Right lobe of liver (tissue), 6 donors: Measurements from ENCODE around the gene DNAAF2. TPM values are rescaled to one million over a fixed set of nuclear protein-coding genes. Genes with fewer than 3 reads are reported as not detected.

ENCODE experiments used
- ATAC-seq, 4 donors: fragments of 200-7000 bp; cut with Tn5 transposase; one replicate each; pipeline ENCODE4 v1.9.1; 2020; ENCODE audit warnings: mild to moderate bottlenecking in 4 of 4, moderate library complexity in 4 of 4
- DNase-seq, 3 donors: peaks; one replicate each; pipeline ENCODE4 v3.0.0-alpha.2; 2020
- H3K27ac ChIP-seq, 3 donors: fragments of 200-600 bp; one replicate each; pipeline ENCODE4 v1.8.0; 2022
- H3K27me3 ChIP-seq, 2 donors: fragments of 200-600 bp; one replicate each; pipeline ENCODE4 v1.8.0; 2022
- H3K36me3 ChIP-seq, 4 donors: fragments of 200-600 bp; sonication (generic) in 1 of 4; one replicate each; pipeline versions ENCODE4 v1.5.1 to v1.8.0; 2017 to 2022; ENCODE audit warnings: control low read depth in 1 of 4
- H3K4me1 ChIP-seq, 4 donors: fragments of 200-600 bp; sonication (generic) in 1 of 4; one replicate each; pipeline versions ENCODE4 v1.5.1 to v1.8.0; 2017 to 2022; ENCODE audit warnings: control low read depth in 1 of 4
- H3K4me3 ChIP-seq, 3 donors: fragments of 200-600 bp; one replicate each; pipeline ENCODE4 v1.8.0; 2022
- H3K9me3 ChIP-seq, 4 donors: fragments of 200-600 bp; sonication (generic) in 1 of 4; one replicate each; pipeline versions ENCODE4 v1.5.1 to v1.8.0; 2017 to 2022; ENCODE audit warnings: control low read depth in 1 of 4
- POLR2A ChIP-seq: fragments of 450-650 bp; IDR thresholded peaks from one replicate; pipeline ENCODE4 v1.6.1; 2017; ENCODE audit warnings: antibody characterized with exemption, mild to moderate bottlenecking
- WGBS: methylation state at CpG from one replicate; pipeline ENCODE4 v1.1.6; 2018; ENCODE audit warnings: low coverage, low lambda C conversion rate; ENCODE audit not compliant: insufficient coverage; ENCODE audit errors: missing lambda C conversion rate; 5-methylcytosine and 5-hydroxymethylcytosine counted together
- intact Hi-C, 2 donors: fragments of 100-400 bp; cut with DNase I; formaldehyde crosslinking; loops; one replicate each; pipeline versions ENCODE4 v1.11.2 to v1.14.1; 2022
- total RNA-seq, 6 experiments: library from RNA; depleted of rRNA in 2 of 6; stranded (reverse); fragments of >200 nt in 2 of 6; fragmentation: NEBNext Ultra II Directional in 3 of 6; extraction: Animal tissue kit (Norgen Biotek cat#: 25700) in 3 of 6; gene quantifications; one replicate each; pipeline versions ENCODE4 v1.1.0 to v1.2.4, GENCODE V29; 2016 to 2023
- TF ChIP-seq, protein P1 (sequence below), 4 donors: fragments of 200-600 bp in 3 of 4; fragments of 450-650 bp in 1 of 4; IDR thresholded peaks; one replicate each; pipeline versions ENCODE4 v1.5.1 to v1.8.0; 2016 to 2022; ENCODE audit warnings: antibody characterized with exemption in 4 of 4, mild to moderate bottlenecking in 2 of 4
- donor health status: DM: no; HTN: yes; CAD: no.
- donor health status: DM: no; HTN: no; CAD: no.
- donor health status: DM: no; HTN: no; CAD: no.
- donor health status: DM: no; HTN: yes; CAD: no.
- donor health status: DM: no; HTN: yes; CAD: no.

Gene DNAAF2
- total RNA-seq, 6 experiments from 2014 or later = 2.6 to 9.7 (median 6.0) TPM

DNA sequence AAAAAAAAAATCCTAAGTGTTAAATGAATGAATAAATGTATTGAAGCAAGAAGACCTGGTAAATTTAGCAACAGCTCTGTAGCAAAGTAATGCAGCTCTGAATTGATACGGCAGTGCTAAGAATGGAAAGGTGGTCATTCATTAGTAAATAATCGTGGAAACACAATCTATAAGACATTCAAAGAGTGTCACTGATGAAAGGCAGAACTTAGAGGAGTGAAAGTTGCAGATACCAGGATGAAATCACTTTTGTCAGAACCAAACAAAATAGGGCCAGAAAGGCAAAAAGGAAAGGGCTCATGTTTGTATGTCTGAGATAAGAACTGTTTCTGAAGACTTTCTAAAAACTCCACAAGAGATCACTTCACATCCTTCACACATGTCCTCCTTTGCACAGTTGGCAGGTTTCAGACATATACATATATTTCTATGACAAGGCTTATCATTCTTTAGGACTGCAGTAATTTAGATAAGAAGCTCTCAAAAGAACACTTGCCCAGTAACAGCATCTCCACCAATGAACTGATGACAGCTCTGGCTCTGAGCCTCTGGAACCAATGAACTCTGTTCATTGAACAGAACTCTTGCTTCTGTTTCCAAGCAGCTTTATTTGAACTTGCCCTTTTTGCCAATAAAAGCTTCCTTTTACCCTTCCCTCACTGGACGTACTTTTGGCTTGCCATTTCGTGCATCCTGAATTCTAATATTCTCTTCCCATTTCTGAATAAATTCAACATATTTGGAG, 40.5 kb downstream of the DNAAF2 start:
- H3K4me1 ChIP-seq = peaks cover 0 to 24% (median 7%) of the 10 kb centered on the region in 4 donors
- no peaks in the 10 kb centered on the region for H3K36me3 ChIP-seq
- no peaks in the 10 kb centered on the region for H3K27me3 ChIP-seq
- intact Hi-C loops = no loop called here
- 7% methylated on average over 4 of the region's 4 CpGs for WGBS
- H3K4me3 ChIP-seq = no peak overlapping the region
- H3K9me3 ChIP-seq = no peaks in the 10 kb centered on the region
- DNase-seq = peak in 1 of 3 donors; percentile 70
- no peak for TF ChIP-seq POLR2A
- TF ChIP-seq, protein P1, sequence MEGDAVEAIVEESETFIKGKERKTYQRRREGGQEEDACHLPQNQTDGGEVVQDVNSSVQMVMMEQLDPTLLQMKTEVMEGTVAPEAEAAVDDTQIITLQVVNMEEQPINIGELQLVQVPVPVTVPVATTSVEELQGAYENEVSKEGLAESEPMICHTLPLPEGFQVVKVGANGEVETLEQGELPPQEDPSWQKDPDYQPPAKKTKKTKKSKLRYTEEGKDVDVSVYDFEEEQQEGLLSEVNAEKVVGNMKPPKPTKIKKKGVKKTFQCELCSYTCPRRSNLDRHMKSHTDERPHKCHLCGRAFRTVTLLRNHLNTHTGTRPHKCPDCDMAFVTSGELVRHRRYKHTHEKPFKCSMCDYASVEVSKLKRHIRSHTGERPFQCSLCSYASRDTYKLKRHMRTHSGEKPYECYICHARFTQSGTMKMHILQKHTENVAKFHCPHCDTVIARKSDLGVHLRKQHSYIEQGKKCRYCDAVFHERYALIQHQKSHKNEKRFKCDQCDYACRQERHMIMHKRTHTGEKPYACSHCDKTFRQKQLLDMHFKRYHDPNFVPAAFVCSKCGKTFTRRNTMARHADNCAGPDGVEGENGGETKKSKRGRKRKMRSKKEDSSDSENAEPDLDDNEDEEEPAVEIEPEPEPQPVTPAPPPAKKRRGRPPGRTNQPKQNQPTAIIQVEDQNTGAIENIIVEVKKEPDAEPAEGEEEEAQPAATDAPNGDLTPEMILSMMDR (IDR thresholded peaks at IDR 0.05) = no peak
- ATAC-seq = peak; percentile 28 to 57 (median 48)
- H3K27ac ChIP-seq = peak overlapping the region in 2 of 3 donors; percentile 1 to 95

DNA sequence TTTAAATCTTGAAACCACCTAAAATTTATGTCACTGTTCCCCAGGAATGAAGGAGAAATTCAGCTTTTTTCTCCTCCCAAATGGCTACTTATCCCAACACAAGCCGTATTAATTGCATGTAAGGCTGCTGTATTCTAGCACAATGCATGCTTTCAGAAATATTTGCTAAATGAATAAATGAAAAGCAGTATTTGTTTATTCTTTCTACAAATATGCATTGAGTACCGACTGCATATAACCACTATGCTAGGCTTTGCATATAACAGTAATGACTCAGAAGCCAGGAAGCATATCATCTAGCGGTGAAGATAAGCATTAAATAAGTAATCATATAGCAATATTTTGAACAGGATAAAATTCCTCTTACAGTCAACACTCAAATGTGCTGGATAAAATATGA, 42.0 kb downstream of the DNAAF2 start:
- H3K36me3 ChIP-seq = no peaks in the 10 kb centered on the region
- peaks cover 0 to 24% (median 7%) of the 10 kb centered on the region in 4 donors for H3K4me1 ChIP-seq
- intact Hi-C loops = no loop called here
- no peak for ATAC-seq
- no peaks in the 10 kb centered on the region for H3K9me3 ChIP-seq
- no peak overlapping the region for H3K27ac ChIP-seq
- 77% methylated on average over 3 of the region's 3 CpGs for WGBS
- TF ChIP-seq, protein P1 (IDR thresholded peaks at IDR 0.05) = no peak
- TF ChIP-seq POLR2A = no peak
- no peak overlapping the region for H3K4me3 ChIP-seq
- no peak for DNase-seq
- H3K27me3 ChIP-seq = no peaks in the 10 kb centered on the region

DNA sequence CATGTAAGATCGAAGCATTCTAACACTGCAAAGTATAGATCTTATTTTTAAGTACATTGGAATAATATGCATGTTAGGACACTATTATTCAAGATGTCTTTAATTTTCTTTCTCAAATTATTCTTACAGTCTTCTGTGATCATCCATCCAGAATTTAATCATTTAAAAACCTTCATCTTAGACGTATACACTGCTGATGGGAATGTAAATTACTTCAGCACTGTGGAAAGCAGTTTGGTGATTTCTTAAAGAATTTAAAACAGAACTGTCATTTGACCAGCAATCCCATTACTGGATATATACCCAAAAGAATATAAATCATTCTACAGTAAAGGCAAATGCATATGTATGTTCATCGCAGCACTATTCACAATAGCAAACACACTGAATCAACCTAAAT, 45.7 kb downstream of the DNAAF2 start:
- no peak for TF ChIP-seq POLR2A
- TF ChIP-seq, protein P1 (IDR thresholded peaks at IDR 0.05) = no peak
- no peaks in the 10 kb centered on the region for H3K9me3 ChIP-seq
- 91% methylated on average over 3 of the region's 3 CpGs for WGBS
- ATAC-seq = no peak
- no peak for DNase-seq
- H3K4me3 ChIP-seq = no peak overlapping the region
- H3K36me3 ChIP-seq = peaks cover 0 to 2% (median under 1%) of the 10 kb centered on the region in 4 donors
- no peaks in the 10 kb centered on the region for H3K27me3 ChIP-seq
- no peak overlapping the region for H3K27ac ChIP-seq
- intact Hi-C loops = no loop called here
- H3K4me1 ChIP-seq = peaks cover 0 to 19% (median 3%) of the 10 kb centered on the region in 4 donors

DNA sequence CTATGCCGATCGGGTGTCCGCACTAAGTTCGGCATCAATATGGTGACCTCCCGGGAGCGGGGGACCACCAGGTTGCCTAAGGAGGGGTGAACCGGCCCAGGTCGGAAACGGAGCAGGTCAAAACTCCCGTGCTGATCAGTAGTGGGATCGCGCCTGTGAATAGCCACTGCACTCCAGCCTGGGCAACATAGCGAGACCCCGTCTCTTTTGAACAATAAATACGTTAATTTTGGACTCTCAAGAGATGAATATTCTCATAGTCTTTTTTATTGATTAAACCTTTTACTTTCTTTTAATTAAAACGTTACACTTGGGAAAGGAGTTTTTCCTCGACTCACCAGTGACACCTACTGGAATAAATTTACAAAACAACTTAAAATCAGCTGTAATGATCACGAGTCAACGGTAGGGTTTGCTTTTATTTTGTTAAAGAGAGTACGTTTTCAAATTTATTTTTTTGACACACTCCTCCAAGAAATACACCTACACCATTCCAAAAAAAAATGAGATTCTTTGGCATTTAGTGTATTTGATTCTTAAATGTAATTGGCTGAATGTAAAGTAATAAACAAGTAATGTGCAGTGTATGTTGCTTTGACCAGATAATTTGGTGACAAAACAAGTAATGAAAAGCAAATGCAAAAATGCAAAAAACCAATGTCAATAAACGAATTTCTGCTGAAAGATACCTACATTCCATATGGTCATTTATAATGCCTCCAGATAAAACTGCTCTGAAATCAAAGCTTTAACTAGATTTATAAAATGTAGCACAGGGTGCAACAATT, 48.2 kb downstream of the DNAAF2 start:
- ATAC-seq (peak; percentile 63 to 72 (median 64)), DNase-seq (no peak)
- WGBS = under 1% methylated on average over 12 of the region's 21 CpGs
- TF ChIP-seq POLR2A = no peak
- TF ChIP-seq, protein P1 (IDR thresholded peaks at IDR 0.05) = peak; percentile 85 to 90 (median 87)
- Histone ChIP-seq H3K36me3 (peaks cover 0 to 24% (median 8%) of the 10 kb centered on the region in 4 donors), H3K4me3 (peak overlapping the region; percentile 20 to 99 (median 95)), H3K27me3 (no peaks in the 10 kb centered on the region), H3K9me3 (no peaks in the 10 kb centered on the region), H3K4me1 (peaks cover 0 to 26% (median 6%) of the 10 kb centered on the region in 4 donors), H3K27ac (peak overlapping the region; percentile 86 to 91 (median 87))
- intact Hi-C loops = no loop called here
